Stimulated activated CD8-positive, alpha-beta memory T cell treated with anti-CD3 and anti-CD28 coated beads, Interleukin-15, amount 100 ng/mL, for 1 hour (primary cell): ENCODE results near the gene PWWP2B.
A peak's percentile ranks its signal among the peaks of the same experiment; 100 is the strongest.

Source experiments
- DNase-seq: peaks from one replicate; pipeline ENCODE4 v3.0.0-alpha.2; 2020; ENCODE audit warnings: low read depth

The PWWP2B gene

DNA sequence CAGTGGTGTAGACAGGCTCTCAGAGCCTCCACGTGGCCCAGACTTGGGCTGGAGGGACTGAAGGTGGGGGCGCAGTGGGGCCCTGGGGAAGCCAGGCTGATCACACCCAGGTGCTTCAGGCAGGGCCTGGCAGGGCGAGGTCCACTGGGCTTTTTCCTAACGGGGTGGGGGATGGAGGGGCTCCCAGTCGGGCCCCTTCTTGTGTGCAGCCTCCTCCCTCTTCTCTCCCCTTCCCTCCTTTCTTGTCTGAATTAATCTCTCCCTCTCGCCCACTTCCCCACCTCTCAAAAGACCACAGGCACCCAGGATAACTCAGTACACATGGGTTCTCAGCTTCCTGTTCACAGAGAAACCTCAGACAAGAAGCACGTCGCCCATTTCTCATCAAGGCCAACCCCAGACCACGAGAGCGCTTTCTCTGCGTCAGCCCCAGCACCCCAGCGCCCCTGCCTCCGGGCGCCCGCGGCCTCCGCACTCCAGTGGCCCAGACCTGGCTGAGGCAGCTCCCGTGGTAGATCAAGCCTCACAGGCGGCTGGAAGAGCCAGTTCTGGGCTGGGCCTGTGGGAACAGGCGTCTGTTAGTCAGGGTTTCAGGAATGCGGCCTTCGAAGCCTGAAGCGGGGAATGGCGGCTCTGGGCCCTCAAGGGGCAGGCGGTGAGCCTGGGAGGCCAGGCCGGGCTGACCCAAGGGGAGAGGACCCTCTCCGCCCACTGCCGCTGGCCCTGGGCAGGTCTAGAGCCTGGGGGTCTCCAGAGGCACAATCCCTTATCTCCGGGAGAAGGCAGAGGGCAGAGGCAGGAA is 50.6 kb downstream of the PWWP2B start:
- DNase-seq: peak; percentile 52

DNA sequence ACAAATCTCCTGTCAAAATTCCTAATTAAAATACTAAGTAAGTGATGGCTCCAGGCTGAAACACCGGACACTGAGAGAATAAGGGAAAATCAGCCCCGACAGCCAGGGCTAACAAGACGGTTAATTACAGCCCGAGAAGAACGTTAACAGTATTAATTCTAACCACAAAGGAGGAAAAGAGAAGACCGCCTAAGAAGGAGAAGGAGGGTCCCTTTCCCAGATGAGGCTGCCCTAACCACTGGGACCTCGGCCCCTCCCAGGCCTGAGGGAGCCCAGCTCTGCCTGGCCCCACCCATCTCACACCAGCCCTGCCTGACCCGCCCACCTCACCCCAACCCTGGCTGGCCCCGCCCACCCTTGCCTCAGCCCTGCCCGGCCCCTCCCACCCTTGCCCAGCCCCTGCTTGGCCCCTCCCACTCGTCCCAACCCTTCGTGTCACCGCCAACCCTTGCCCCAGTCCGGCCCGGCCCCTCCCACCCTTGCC is 51.3 kb downstream of the PWWP2B start:
- DNase-seq: no peak

DNA sequence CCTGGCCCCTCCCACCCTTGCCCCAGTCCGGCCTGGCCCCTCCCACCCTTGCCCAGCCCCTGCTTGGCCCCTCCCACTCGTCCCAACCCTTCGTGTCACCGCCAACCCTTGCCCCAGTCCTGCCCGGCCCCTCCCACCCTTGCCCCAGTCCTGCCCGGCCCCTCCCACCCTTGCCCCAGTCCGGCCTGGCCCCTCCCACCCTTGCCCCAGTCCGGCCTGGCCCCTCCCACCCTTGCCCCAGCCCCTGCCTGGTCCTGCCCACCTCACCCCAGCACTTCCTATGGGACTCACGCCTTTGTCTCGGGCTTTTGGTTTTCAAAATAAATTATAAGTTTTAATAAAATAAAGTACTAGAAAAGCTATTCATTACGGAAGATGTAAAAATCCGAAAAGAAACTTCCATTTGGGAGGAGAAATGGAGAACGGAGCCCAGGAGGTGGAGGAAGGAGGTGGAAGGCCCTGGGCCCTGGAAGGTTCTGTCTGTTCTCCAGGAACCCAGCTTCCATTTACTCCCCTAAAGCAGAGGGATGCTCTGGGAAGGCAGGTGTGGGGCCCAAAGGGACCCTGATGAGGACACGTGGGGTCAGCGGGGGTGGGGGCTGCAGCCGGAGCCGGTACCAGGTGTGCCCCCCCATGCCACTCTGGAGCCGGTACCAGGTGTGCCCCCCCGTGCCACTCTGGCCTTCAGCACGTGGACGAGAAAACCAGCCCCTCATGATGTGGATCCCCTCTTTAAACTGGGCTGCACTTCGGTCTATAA is 52.2 kb downstream of the PWWP2B start:
- DNase-seq: no peak

DNA sequence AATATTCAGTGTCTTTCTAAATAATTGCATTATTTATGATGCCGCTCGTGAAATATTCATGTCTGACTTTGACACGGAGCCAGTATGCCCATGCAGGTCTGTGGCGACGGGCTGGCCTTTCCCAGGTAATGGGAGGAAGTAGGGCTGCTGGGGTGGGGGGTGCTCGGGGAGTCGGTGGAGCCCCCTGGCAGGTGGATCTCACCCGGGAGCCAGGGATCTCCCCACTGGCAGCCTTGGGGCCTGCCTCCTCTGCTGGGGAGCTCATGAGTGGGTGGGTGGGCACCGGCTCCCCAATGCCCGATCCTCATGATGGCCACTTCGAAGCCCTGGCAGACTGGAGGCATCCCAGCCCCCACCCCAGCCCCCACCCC is 52.8 kb downstream of the PWWP2B start:
- DNase-seq: no peak

DNA sequence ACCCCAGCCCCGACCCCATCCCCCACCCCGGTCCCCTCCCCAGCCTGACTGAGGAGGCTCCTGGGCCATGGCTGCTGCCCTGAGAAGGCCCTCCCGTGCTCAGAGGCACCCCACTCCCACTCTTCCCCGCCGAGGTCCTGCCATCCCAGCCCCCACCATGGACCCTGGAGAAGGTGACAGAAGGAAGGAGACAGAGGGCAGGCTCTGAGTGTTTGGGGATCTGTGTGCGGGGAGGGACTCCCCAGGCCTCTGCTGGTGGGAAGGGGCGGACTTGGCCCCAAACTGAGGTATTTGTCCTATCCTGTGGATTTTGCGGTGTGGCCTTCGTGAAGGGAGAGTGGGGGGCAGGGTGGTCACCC is 53.4 kb downstream of the PWWP2B start:
- no peak for DNase-seq

DNA sequence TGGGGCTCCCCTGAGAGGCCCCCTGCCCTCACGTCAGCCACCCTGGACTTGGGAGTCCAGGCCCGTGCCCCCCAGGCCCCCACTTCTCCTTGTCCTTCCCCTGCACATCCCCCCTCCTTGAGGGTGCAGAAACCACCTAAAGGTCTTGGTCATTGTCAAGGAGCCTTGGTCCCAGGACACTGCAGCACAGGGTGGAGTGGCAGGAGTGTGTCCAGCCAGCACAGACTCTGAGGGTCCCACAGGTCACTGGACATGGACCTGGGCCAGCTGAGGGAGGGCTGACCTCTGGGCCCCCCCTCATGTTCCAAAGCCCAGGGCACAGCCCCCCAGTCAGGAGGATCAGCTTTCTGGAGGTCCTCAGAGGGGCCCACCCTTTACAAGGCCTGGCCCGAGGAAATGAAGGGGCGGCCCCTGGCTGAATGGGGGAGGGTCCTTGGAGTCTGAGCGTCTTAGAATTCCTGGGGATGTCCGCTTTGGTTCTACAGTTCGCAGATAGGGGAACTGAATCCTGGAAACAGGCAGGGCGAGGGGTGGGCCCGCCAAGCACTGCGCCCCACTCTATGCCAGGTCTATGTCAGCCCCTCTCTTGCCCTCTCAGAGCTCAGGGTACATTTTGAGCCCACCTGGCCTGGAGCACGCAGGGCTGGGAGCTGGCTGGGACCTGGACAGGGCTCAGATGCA is 54.0 kb downstream of the PWWP2B start:
- DNase-seq: no peak

DNA sequence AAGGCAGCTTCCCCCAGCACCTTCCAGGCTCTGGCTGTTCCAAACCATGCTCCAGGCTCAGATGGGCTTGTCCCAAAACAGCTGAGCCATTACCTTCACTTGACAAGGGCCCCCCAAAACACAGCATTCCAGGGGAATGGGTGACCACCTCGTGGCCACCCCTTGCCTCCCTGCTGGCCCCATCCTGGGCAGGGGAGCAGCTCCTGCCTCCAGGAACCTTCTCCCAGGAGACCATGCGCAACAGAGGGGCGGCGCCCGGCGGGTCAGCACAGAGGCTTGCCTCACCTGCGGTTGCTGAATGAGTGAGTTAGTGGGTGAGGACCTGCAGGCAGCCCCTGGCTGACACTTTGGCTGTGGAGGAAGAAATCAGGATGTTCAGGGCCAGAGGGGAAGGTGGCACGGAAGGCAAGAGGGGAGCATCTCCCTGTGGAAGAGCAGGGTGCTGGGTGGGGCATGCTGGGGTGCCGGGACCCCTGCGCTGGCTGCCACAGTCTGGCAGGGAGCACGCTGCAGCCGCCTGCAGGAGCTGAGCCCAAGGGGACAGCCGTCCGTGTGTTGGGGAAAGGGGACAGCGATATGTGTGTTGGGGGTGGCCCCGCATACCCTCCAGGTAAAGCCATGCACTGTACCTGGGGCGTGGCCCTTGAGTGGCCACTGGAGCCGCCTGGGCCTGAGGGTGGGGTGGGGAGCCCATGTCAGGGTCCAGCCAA is 54.7 kb downstream of the PWWP2B start:
- no peak for DNase-seq

DNA sequence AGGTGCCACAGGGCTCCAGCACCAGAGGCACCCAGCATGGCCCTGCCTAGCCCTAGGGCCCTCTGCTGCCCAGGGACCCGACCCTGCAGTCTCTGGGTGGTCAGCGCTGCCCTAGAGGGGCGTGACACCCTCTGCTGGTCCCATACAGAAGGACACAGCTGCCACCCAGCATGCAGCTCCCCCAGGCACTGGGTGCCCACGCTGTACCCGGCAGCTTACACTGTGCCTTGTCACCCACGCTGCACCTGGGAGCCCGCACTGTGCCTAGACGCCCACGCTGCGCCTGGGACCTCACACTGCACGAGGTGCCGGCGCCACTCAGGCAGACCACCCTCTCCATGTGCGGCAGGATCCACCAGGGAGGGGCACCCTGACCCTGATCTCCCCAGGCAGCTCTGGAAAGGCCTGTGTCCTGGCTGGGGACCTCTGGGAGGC is 55.2 kb downstream of the PWWP2B start:
- DNase-seq: no peak

DNA sequence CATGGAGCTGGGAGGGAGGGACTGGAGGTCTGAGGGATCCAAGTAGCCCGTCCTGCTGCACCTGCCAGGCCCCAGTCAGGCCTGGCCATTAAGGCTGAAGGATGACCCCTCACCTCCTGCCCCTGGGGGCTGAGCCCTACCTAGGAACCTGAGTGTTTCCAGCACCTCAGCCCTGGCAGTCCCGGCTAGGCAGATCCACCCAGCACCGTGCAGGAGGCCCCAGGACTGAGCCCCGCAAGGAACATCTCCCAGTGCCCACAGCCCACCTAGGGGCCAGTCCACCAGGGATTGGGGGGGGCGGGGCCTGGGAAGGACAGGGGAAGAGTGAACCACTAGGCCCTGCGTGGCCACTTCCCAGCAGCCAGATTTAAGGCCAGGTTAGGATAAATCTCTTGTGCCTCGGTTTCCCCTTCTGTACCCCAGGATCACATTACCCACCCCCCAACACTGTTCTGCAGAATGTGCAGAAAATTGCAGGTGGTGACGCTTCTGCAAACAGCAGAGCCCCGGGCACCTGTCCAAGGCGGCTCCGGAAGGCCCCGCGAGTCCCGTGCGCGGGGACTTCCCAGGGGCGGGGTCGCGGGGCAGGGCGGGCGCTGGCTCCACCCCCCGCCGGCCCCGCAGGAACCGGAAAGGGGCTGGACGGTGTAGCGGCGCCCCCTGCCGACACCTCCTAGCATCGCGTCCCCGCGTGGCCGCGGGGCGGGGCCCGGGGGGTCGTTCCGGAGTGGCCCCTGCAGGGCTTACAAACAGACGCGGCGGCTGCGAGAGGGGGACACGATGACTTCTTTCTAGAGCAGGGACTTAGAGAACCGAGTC is 55.9 kb downstream of the PWWP2B start:
- DNase-seq: peak; percentile 79

DNA sequence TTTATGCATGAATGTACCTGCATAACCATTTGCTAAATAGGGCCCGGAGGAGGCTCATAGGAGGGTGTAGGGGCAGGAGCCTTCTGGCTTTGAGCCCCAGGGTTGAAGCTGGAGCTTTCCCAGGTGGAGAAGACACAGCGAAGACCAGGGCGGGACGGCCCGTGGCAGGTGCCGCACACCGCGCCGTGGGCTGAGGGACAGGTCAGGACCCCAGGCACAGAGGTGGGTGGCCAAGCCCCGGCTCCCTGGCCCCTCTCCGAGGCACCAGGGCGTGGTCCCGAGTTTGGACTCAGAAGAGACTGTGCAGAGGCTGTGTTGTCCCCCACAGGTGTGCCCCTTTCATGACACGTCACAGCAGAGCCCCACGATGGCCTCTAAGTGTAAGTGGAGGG is 56.5 kb downstream of the PWWP2B start:
- no peak for DNase-seq

DNA sequence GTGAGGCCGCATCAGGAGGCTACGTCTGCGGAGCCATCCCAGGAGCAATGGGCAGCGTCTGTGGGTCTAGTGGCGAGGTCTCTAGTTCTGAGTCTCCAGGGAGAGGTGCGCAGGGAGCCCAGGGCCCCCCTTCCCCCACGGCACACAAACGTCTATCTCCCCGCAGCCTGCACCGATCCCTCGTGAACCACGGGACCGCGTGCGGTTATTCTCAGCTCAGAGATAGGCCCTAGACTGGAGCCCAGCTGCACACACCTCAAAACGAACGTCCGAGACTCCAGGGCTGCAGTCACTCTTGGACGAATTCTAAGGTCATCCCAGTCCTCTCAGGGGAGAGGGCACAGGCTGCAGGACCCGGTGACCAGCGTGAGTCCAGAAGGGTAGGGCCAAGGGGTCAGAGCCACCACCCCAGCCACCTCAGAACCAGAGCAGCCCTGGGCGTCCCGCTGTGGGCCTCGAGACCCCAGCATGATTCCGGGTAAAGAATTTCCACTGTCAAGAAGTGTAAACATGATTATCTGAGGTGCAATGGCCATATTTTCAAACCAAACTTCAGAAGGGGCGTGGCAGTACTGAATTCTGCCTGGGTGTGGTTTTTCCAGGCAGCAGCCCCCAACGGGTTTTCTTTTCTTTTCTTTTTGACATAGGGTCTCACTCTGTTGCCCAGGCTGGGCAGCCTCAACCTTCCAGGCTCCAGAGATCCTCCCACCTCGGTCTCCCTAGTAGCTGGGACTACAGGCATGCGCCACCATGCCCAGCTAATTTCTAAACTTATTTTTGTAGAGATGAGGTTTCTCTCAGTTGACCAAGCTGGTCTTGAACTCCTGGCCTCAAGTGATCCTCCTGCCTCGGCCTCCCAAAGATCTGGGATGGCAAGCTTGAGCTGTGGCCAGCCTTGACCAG is 57.5 kb downstream of the PWWP2B start:
- no peak for DNase-seq

DNA sequence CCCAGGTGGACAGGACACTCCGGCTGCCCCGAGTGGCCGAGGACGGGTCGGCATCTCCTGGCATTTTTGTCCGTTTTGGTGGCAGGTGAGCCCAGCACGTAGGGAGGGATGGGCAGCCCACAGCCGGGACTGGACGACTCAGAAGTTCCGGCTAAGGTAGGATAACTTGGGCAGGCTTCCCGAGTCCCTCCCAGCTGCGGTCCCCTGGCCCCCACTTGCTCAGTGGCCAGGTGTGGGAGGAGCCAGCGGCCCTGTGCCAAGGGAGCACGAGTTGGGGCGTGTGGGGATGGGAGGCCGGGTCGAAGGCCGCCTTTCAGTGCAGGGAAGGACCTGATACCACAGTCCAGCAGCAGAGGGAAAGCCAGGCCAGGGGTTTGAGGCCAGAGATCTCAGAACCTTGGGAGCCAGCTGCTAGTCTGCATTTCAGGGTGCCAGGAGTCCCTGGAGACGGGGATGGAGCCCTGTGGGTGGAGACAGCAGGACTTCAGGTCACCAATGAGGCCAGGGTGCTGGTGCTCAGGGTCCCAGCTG is 58.5 kb downstream of the PWWP2B start:
- DNase-seq: no peak

DNA sequence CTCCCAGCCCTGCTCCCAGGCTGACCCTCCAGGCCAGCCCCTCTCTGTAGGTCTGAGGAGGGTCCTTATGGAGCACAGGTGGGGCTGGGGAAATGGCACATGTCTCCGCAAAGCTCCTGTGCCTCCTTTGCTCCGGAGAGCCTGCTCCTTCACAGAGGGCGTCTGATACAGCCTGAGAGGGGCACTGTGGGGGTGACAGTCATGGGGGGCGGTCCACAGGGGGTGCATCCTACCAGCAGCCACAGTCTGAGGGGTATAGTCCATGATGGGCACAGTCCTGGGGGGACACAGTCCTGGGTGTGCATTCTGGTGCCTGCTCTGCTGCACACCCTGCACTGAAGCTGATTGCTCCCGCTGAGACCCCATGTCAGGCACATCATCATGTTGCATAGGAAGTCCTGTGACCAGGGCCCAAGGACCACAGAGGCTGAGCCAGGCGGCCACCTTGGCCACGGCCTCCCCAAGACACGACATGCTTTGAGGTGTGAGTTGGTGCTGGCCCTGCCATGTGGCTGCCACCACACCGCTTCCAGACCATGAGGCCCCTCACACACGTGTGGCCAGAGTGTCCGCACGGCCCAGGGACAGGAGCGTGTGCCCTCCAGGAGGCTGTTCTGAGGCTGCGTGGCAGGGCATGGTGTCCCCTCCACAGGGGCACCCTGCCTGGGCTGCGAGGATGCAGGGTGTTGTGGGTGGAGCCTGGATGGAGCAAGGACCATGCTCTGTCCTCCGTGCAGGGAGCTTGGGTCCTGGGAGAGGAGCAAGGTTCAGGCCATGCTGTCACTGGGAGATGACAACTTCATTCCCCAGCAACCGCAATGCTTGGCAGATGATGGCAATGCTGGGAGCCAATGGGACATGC is 59.2 kb downstream of the PWWP2B start:
- no peak for DNase-seq

DNA sequence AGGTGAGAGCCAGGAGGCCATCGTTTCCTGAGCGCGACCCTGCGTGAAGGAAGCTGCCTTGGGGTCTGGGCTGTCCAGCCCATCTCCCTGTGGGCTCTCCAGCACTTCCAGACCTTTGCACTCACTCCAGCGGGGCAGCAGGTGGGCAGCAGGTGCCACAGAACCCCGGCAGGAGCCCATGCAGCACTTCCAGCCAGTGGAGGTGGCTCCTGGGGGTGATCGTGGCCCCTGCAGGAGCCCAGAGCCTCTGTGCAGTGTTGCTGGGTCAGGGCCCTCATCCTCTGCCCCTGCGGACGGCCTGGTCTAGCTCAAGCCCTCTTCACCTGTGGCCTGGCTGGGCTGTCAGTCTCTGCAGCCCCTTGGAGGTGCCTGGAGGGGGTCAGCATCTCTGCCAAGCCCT is 59.9 kb downstream of the PWWP2B start:
- DNase-seq: no peak

DNA sequence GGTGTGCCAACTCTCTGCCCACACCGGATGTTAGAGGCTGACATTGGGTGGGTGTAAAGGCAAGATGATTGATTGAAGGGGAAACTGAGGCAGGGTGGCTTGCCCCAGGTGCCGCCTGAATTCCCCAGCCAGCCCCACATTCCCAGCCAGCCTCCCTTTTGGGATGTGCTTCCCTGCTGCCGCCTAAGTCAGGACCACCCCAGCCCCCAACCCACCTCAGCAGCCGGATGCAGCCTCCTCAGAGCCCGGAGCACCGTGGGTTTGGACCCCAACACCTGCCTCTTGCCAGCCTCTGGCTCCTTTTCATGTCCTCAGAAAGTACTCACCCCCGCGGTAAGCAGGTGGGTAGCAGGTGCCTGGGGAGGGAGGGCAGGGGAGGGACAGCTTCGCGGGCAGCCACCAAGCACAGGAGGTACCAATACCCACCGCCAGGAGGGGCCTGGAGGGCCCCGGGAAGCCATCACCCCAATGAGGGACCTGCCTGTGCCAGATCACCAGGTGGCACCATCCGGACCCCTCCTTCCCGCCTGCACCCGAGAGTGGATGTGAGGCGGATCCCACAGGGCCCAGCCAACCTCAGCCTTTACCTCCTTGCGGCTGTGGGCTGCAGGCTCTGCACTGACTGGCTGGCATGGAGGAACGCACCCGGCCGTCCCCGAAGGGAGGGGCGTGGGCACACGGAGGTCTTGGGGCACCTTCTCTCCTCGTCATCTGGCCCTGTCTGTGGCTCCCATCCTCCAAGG is 60.5 kb downstream of the PWWP2B start:
- DNase-seq: no peak

DNA sequence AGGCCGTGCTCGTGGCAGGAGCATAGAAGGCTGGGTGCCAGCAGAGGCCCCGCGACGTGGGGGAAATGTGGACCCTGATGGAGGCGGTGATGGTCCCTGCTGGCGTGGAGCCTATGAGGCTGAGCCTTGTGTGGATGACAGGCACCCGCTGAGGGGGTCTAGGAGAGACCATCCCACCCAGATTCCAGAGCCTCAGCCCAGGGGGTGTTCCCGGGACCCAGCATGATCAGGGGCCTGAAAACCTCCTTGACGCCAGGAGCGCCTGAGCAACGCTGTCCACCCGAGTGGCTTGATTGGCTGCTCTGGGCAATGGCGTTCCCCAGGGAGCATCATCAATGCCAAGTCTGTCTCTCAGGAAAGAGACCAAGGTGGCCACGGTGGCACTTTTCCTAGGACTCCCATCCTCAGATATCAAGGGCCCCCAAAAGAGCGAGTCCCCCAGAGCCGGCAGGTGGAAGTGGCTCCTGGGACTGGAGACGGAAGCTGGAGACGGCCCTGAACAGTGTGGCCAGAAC is 61.1 kb downstream of the PWWP2B start:
- no peak for DNase-seq

DNA sequence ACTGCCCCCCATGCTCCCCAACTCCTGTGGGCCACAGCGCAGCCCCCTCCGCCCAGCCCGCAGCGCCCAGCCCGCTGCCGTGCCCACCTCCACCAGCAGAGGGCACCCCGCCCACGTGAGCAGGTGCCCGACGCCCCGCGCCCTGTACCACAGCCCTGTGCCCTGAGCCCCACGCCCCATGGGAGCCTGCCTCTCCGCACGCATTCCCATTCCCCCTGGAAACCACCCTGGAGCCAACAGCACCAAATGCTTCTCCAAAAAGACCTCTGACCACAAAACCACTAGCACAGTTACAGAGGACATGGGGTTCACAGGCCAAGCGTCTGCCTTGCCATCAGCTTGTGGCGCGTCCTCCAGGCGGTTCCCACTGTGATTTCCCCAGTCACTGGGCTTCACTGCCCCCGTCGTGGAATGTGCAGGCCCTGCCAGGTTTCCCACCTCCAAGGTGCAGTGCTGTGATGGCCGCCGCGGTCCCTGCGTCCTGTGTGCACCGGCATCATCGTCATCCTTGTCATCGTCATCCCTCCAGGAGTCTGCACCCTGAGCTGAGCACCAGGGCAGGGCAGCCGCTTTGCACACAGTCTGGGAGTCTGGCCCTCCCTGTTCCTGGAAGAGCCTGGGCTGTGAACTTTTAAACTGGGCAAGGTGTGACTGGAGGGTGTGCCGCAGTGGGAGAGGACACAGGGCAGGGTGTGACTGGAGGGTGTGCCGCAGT is 61.7 kb downstream of the PWWP2B start:
- DNase-seq: peak; percentile 36
